BJ (cell line): Measurements from ENCODE around the gene ARMH1. TPM values are rescaled to one million over a fixed set of nuclear protein-coding genes. Genes with fewer than 3 reads are reported as not detected.

Source experiments
- polyA plus RNA-seq: library from polyadenylated mRNA; depleted of rRNA; stranded (reverse); fragments of >200 nt; gene quantifications from 2 replicates; pipeline ENCODE4 v1.2.3, GENCODE V29; 2011; rRNA removed
- small RNA-seq: library from RNA; depleted of rRNA; stranded (forward); fragments of <200 nt; gene quantifications from one replicate; pipeline ENCODE3, GENCODE V24; 2012; ENCODE audit warnings: low replicate concordance, low read depth; ENCODE audit not compliant: insufficient read length

Gene ARMH1
- polyA plus RNA-seq, 1 experiment, result 0.86 TPM

Small RNAs within 50 kb of the gene (small RNA-seq; reads per million reads assigned to genes)
- gene RNU5D-1 (32.4 reads per million, percentile 87 among the genes with 10 or more reads in this experiment), gene RNU5F-1 (14.5 reads per million, percentile 80 among the genes with 10 or more reads in this experiment)

Other genes starting within 250 kb of the ARMH1 start
- gene TMEM53, start 233 bp upstream of the ARMH1 start, polyA plus RNA-seq, result 7.9 and 12.1 TPM in 2 replicates
- gene RNU5D-1, start 56.5 kb downstream of the ARMH1 start, polyA plus RNA-seq, result not detected in 2 replicates
- gene KIF2C, start 65.1 kb downstream of the ARMH1 start, polyA plus RNA-seq, result 30.0 and 35.3 TPM in 2 replicates
- 3,104 and 3,306 TPM in 2 replicates for gene RPS8, start 100.8 kb downstream of the ARMH1 start, polyA plus RNA-seq
- 0.16 and 0.22 TPM in 2 replicates for gene BEST4, start 113.5 kb downstream of the ARMH1 start, polyA plus RNA-seq
- 25.9 and 45.9 TPM in 2 replicates for gene PLK3, start 125.7 kb downstream of the ARMH1 start, polyA plus RNA-seq
- gene DYNLT4, start 132.6 kb downstream of the ARMH1 start, polyA plus RNA-seq, result 0.26 TPM in 1 of 2 replicates, not detected in the other
- 18.0 and 25.7 TPM in 2 replicates for gene BTBD19, start 133.8 kb downstream of the ARMH1 start, polyA plus RNA-seq
- 0.12 and 0.17 TPM in 2 replicates for gene PTCH2, start 168.5 kb downstream of the ARMH1 start, polyA plus RNA-seq